ENCODE measurements around the gene ANKZF1.

DNA sequence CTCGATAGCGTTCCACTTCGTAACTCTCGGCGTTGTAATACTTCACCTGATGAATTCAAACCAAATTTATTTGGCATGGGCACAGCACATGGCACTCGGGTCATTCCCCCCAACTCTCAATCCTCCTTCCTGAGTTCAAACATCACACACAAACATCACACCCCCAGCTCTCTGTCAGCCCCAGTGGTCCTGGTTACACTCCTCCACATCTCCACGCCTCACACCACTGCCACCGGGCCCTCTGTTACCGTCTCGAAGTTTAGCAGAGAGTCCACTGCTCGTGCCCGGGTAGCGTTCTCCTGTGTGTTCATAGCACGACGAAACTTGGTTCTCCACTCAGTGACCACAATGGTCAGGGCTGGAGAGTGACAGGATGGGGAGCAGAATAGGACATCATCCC, 15.5 kb upstream of the ANKZF1 start:
- TF ChIP-seq, protein P1, sequence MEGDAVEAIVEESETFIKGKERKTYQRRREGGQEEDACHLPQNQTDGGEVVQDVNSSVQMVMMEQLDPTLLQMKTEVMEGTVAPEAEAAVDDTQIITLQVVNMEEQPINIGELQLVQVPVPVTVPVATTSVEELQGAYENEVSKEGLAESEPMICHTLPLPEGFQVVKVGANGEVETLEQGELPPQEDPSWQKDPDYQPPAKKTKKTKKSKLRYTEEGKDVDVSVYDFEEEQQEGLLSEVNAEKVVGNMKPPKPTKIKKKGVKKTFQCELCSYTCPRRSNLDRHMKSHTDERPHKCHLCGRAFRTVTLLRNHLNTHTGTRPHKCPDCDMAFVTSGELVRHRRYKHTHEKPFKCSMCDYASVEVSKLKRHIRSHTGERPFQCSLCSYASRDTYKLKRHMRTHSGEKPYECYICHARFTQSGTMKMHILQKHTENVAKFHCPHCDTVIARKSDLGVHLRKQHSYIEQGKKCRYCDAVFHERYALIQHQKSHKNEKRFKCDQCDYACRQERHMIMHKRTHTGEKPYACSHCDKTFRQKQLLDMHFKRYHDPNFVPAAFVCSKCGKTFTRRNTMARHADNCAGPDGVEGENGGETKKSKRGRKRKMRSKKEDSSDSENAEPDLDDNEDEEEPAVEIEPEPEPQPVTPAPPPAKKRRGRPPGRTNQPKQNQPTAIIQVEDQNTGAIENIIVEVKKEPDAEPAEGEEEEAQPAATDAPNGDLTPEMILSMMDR (IDR thresholded peaks at IDR 0.05), result no peak
- TF ChIP-seq POLR2A (IDR thresholded peaks at IDR 0.05), result no peak
